IMR-90 (cell line): ENCODE data around the gene ADAMTS10. TPM values are rescaled to one million over a fixed set of nuclear protein-coding genes. Genes with fewer than 3 reads are reported as not detected.

Experiments
- ATAC-seq: fragments of 200-7000 bp; cut with Tn5 transposase; 2 replicates; pipeline ENCODE4 v1.9.1; 2020; ENCODE audit warnings: low read depth, mild to moderate bottlenecking, moderate library complexity
- BruUV-seq: library from RNA; stranded (reverse); fragments of 400-500 nt; replicated peaks from 2 replicates; lab custom pipeline; 2021; lab: Mats Ljungman, UMichigan
- CTCF ChIA-PET: fragments of 300-600 bp; formaldehyde crosslinking; extraction: SDS; loops from one replicate; lab custom pipeline; 2021; ENCODE audit warnings: antibody characterized with exemption; lab: Yijun Ruan, JAX
- POLR2A ChIA-PET: fragments of 300-600 bp; sonication (Branson Sonifier 250); formaldehyde crosslinking; loops from one replicate; lab custom pipeline; 2022; ENCODE audit warnings: antibody characterized with exemption; ENCODE audit not compliant: unreplicated experiment; lab: Charles Lee
- DNase-seq: peaks from one replicate; pipeline ENCODE4 v3.0.0; 2013
- H2AFZ ChIP-seq: replicated peaks from 2 replicates; pipeline ENCODE3; 2013; ENCODE audit warnings: low read length, mild to moderate bottlenecking; ENCODE audit not compliant: poor library complexity
- H2AK5ac ChIP-seq: 2 replicates; pipeline ENCODE4 v1.6.1; 2013; ENCODE audit warnings: low read depth, low read length, inconsistent platforms
- H2AK9ac ChIP-seq: replicated peaks from 2 replicates; pipeline ENCODE3; 2013; ENCODE audit warnings: mild to moderate bottlenecking, low read depth, low read length, moderate library complexity; ENCODE audit not compliant: poor library complexity
- H2BK120ac ChIP-seq: 2 replicates; pipeline ENCODE4 v1.6.1; 2013; ENCODE audit warnings: low read depth, low read length, inconsistent platforms
- H2BK15ac ChIP-seq: 3 replicates; pipeline ENCODE4 v1.6.1; 2013; ENCODE audit warnings: low read depth, low read length, inconsistent platforms
- H2BK20ac ChIP-seq: 2 replicates; pipeline ENCODE4 v1.6.1; 2013; ENCODE audit warnings: low read depth, mild to moderate bottlenecking, inconsistent platforms, low read length, moderate library complexity
- H2BK5ac ChIP-seq: 2 replicates; pipeline ENCODE4 v1.6.1; 2013; ENCODE audit warnings: mild to moderate bottlenecking, low read depth, low read length, inconsistent platforms; ENCODE audit not compliant: poor library complexity, severe bottlenecking
- H3K14ac ChIP-seq: replicated peaks from 2 replicates; pipeline ENCODE4 v1.6.1; 2013; ENCODE audit warnings: low read depth, low read length, inconsistent platforms
- H3K18ac ChIP-seq: 2 replicates; pipeline ENCODE4 v1.6.1; 2013; ENCODE audit warnings: low read depth, low read length, control low read depth
- H3K23ac ChIP-seq: 2 replicates; pipeline ENCODE4 v1.6.1; 2013; ENCODE audit warnings: low read depth, low read length, inconsistent platforms
- H3K27ac ChIP-seq: 2 replicates; pipeline ENCODE4 v1.5.1; 2013; ENCODE audit warnings: mild to moderate bottlenecking, control low read depth, low read length; ENCODE audit not compliant: insufficient read depth
- H3K27me3 ChIP-seq: 2 replicates; pipeline ENCODE4 v1.6.1; 2013; ENCODE audit warnings: low read length; ENCODE audit not compliant: control insufficient read depth, insufficient read depth
- H3K36me3 ChIP-seq: 2 replicates; pipeline ENCODE4 v1.6.1; 2013; ENCODE audit warnings: low read length, mixed read lengths; ENCODE audit not compliant: control insufficient read depth, insufficient read depth
- H3K4ac ChIP-seq: 2 replicates; pipeline ENCODE4 v1.6.1; 2013; ENCODE audit warnings: low read depth, low read length, inconsistent platforms
- H3K4me1 ChIP-seq: 2 replicates; pipeline ENCODE4 v1.6.1; 2013; ENCODE audit warnings: low read length, mixed read lengths; ENCODE audit not compliant: control insufficient read depth, insufficient read depth
- H3K4me2 ChIP-seq: 2 replicates; pipeline ENCODE4 v1.6.1; 2013; ENCODE audit warnings: low read depth, mild to moderate bottlenecking, control low read depth, low read length, moderate library complexity
- H3K4me3 ChIP-seq: 2 replicates; pipeline ENCODE4 v1.5.1; 2013; ENCODE audit warnings: low read depth, mild to moderate bottlenecking, control low read depth, low read length, moderate library complexity; ENCODE audit not compliant: insufficient read depth
- H3K56ac ChIP-seq: 2 replicates; pipeline ENCODE4 v1.6.1; 2013; ENCODE audit warnings: low read length, inconsistent platforms; ENCODE audit not compliant: insufficient read depth; ENCODE audit errors: extremely low read depth
- H3K79me1 ChIP-seq, 2 experiments: 2 replicates each; pipeline ENCODE4 v1.6.1; 2013; ENCODE audit warnings: low read length in 2 of 2, inconsistent platforms in 1 of 2, low read depth in 1 of 2
- H3K9ac ChIP-seq: 2 replicates; pipeline ENCODE4 v1.6.1; 2013; ENCODE audit warnings: low read depth, low read length, control low read depth
- H3K9me1 ChIP-seq: 2 replicates; pipeline ENCODE4 v1.6.1; 2013; ENCODE audit warnings: low read length, inconsistent platforms; ENCODE audit not compliant: insufficient read depth
- H3K9me3 ChIP-seq: 2 replicates; pipeline ENCODE4 v1.6.1; 2013; ENCODE audit warnings: low read length; ENCODE audit not compliant: control insufficient read depth, insufficient read depth
- H4K20me1 ChIP-seq: 2 replicates; pipeline ENCODE4 v1.6.1; 2013; ENCODE audit warnings: low read length, inconsistent platforms; ENCODE audit not compliant: insufficient read depth
- H4K5ac ChIP-seq: 2 replicates; pipeline ENCODE4 v1.6.1; 2013; ENCODE audit warnings: mild to moderate bottlenecking, low read depth, low read length, control low read depth
- H4K8ac ChIP-seq, 2 experiments: 2 replicates each; pipeline ENCODE4 v1.6.1; 2013; ENCODE audit warnings: low read depth in 2 of 2, low read length in 2 of 2, control low read depth in 1 of 2, inconsistent platforms in 1 of 2
- H4K91ac ChIP-seq: 2 replicates; pipeline ENCODE4 v1.6.1; 2013; ENCODE audit warnings: low read depth, low read length, inconsistent platforms; ENCODE audit not compliant: insufficient read depth
- BHLHE40 ChIP-seq: fragments of 150-350 bp; IDR thresholded peaks from 2 replicates; pipeline ENCODE4 v1.6.1; 2016; ENCODE audit warnings: mild to moderate bottlenecking, low read depth, low read length
- CEBPB ChIP-seq: IDR thresholded peaks from 2 replicates; pipeline ENCODE4 v1.6.1; 2012; ENCODE audit warnings: low read depth, low read length, improper control_type of control experiment
- CHD1 ChIP-seq: IDR thresholded peaks from 2 replicates; pipeline ENCODE4 v1.6.1; 2012; ENCODE audit warnings: low read depth, low read length, improper control_type of control experiment
- CTCF ChIP-seq: conservative IDR thresholded peaks from 2 replicates; pipeline ENCODE4 v1.5.1; 2012; ENCODE audit warnings: mild to moderate bottlenecking, low read depth, low read length, improper control_type of control experiment
- FOS ChIP-seq: fragments of 150-350 bp; IDR thresholded peaks from 2 replicates; pipeline ENCODE4 v1.6.1; 2016; ENCODE audit warnings: low read depth, low read length
- MAFK ChIP-seq: IDR thresholded peaks from 2 replicates; pipeline ENCODE4 v1.6.1; 2012; ENCODE audit warnings: low read depth, low read length, improper control_type of control experiment
- MAZ ChIP-seq: IDR thresholded peaks from 2 replicates; pipeline ENCODE4 v1.6.1; 2012; ENCODE audit warnings: low read depth, mild to moderate bottlenecking, low read length, improper control_type of control experiment, moderate library complexity, borderline replicate concordance
- MXI1 ChIP-seq: IDR thresholded peaks from 2 replicates; pipeline ENCODE4 v1.6.1; 2012; ENCODE audit warnings: low read depth, mild to moderate bottlenecking, low read length, moderate library complexity, borderline replicate concordance
- NFE2L2 ChIP-seq: fragments of 150-350 bp; IDR thresholded peaks from 2 replicates; pipeline ENCODE4 v1.6.1; 2016; ENCODE audit warnings: low read depth, mild to moderate bottlenecking, low read length
- POLR2A ChIP-seq: IDR thresholded peaks from 2 replicates; pipeline ENCODE4 v1.6.1; 2012; ENCODE audit warnings: mild to moderate bottlenecking, low read depth, low read length
- RAD21 ChIP-seq: IDR thresholded peaks from 2 replicates; pipeline ENCODE4 v1.6.1; 2012; ENCODE audit warnings: low read length, improper control_type of control experiment
- RCOR1 ChIP-seq: IDR thresholded peaks from 2 replicates; pipeline ENCODE4 v1.6.1; 2012; ENCODE audit warnings: mild to moderate bottlenecking, low read length, improper control_type of control experiment; ENCODE audit not compliant: insufficient replicate concordance
- RFX5 ChIP-seq: IDR thresholded peaks from 2 replicates; pipeline ENCODE4 v1.8.0; 2012; ENCODE audit warnings: low read depth, mild to moderate bottlenecking, low read length, moderate library complexity
- SMC3 ChIP-seq: fragments of 150-350 bp; IDR thresholded peaks from 2 replicates; pipeline ENCODE4 v1.6.1; 2016; ENCODE audit warnings: low read depth, mild to moderate bottlenecking, antibody characterized with exemption, low read length, moderate library complexity
- WGBS, 2 experiments: methylation state at CpG; one replicate each; pipeline versions ENCODE4 v1.1.5 to v1.1.7; 2013; ENCODE audit warnings: missing lambda C conversion rate in 2 of 2; ENCODE audit not compliant: insufficient read length in 1 of 2; ENCODE audit errors: extremely low coverage in 2 of 2; 5-methylcytosine and 5-hydroxymethylcytosine counted together
- dilution Hi-C: fragments of 300-500 bp; cut with HindIII; formaldehyde crosslinking; loops from one replicate; pipeline ENCODE4 v1.14.3; 2018; ENCODE audit warnings: low sequenced_read_pairs; ENCODE audit not compliant: unreplicated experiment
- in situ Hi-C: fragments of 300-500 bp; cut with MboI; formaldehyde crosslinking; loops from 3 replicates; pipeline ENCODE4 v1.14.3; 2019; ENCODE audit warnings: low sequenced_read_pairs, inconsistent platforms, mixed read lengths
- intact Hi-C: fragments of 100-400 bp; cut with micrococcal nuclease; formaldehyde crosslinking; loops from 2 replicates; pipeline ENCODE4 v1.10.0; 2022
- polyA plus RNA-seq, 3 experiments: library from polyadenylated mRNA; depleted of rRNA; stranded (reverse); fragments of >200 nt; gene quantifications; 2 replicates each; pipeline ENCODE4 v1.2.3, GENCODE V29; 2012; ENCODE audit warnings: low replicate concordance in 1 of 3
- total RNA-seq: library from RNA; depleted of rRNA; stranded (reverse); fragments of >200 nt; gene quantifications from 2 replicates; pipeline ENCODE4 v1.2.3, GENCODE V29; 2012
- TF ChIP-seq, protein P1 (sequence below): fragments of 150-350 bp; IDR thresholded peaks from 2 replicates; pipeline ENCODE4 v1.6.1; 2017; ENCODE audit warnings: mild to moderate bottlenecking, antibody characterized with exemption, low read length, low read depth
- TF ChIP-seq, protein P2 (sequence below): fragments of 150-350 bp; IDR thresholded peaks from 2 replicates; pipeline ENCODE4 v1.6.1; 2016; ENCODE audit warnings: low read depth, mild to moderate bottlenecking, low read length, moderate library complexity, borderline replicate concordance

Gene ADAMTS10
- total and polyA plus RNA-seq, 2 of the 4 experiments (the other 2 are of a cell fraction): 3.4 to 11.5 TPM

DNA sequence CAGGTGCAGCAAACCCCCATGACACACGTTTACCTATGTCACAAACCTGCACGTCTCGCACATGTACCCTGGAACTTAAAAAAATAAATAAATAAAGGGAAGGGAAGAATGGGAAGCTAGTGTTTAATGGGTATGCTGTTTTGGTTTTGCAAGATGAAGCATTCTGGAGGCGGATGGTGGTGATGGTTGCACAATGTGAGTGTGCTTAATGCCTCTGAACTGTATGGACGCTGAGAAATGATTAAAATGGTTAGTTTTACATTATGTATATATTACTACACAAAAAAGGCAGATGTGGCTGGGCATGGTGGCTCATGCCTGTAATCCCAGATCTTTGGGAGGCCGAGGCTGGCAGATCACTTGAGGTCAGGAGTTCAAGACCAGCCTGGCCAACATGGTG is 37.7 kb upstream of the ADAMTS10 start:
- no peak overlapping the region for H4K5ac ChIP-seq
- H2BK120ac ChIP-seq: no peak overlapping the region
- dilution Hi-C loops: no loop called here
- DNase-seq (no peak), ATAC-seq (no peak)
- H3K79me1 ChIP-seq: no peaks in the 10 kb centered on the region
- no peak overlapping the region for H2AFZ ChIP-seq
- POLR2A ChIA-PET: no interaction called here
- H4K8ac ChIP-seq: no peak overlapping the region
- no peak overlapping the region for H3K14ac ChIP-seq
- intact Hi-C loops: no loop called here
- H3K4me1 ChIP-seq: no peaks in the 10 kb centered on the region
- no peak overlapping the region for H2BK15ac ChIP-seq
- H3K27me3 ChIP-seq: peaks cover 8% of the 10 kb centered on the region
- H3K56ac ChIP-seq: no peak overlapping the region
- H3K36me3 ChIP-seq: no peaks in the 10 kb centered on the region
- H2AK9ac ChIP-seq: no peak overlapping the region
- no peak for TF ChIP-seq NFE2L2
- TF ChIP-seq, protein P1, sequence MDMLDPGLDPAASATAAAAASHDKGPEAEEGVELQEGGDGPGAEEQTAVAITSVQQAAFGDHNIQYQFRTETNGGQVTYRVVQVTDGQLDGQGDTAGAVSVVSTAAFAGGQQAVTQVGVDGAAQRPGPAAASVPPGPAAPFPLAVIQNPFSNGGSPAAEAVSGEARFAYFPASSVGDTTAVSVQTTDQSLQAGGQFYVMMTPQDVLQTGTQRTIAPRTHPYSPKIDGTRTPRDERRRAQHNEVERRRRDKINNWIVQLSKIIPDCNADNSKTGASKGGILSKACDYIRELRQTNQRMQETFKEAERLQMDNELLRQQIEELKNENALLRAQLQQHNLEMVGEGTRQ: no peak
- no peak for TF ChIP-seq FOS
- no peak for TF ChIP-seq SMC3
- TF ChIP-seq RCOR1: no peak
- no peak for TF ChIP-seq CTCF
- TF ChIP-seq BHLHE40: no peak
- TF ChIP-seq MAFK: no peak
- TF ChIP-seq RFX5: no peak
- no peak for TF ChIP-seq CHD1
- no peak for TF ChIP-seq POLR2A
- TF ChIP-seq CEBPB: no peak; the same call in 1 of the 2 replicates
- TF ChIP-seq RAD21: no peak
- no peak for TF ChIP-seq MAZ
- TF ChIP-seq, protein P2, sequence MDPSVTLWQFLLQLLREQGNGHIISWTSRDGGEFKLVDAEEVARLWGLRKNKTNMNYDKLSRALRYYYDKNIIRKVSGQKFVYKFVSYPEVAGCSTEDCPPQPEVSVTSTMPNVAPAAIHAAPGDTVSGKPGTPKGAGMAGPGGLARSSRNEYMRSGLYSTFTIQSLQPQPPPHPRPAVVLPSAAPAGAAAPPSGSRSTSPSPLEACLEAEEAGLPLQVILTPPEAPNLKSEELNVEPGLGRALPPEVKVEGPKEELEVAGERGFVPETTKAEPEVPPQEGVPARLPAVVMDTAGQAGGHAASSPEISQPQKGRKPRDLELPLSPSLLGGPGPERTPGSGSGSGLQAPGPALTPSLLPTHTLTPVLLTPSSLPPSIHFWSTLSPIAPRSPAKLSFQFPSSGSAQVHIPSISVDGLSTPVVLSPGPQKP: no peak
- no peak for TF ChIP-seq MXI1
- in situ Hi-C loops: no loop called here
- no peak overlapping the region for H2BK20ac ChIP-seq
- H3K23ac ChIP-seq: no peak overlapping the region
- CTCF ChIA-PET: no interaction called here
- no peak overlapping the region for H3K4me3 ChIP-seq
- H3K9ac ChIP-seq: no peak overlapping the region
- H3K9me1 ChIP-seq: no peaks in the 10 kb centered on the region
- no peak overlapping the region for H3K27ac ChIP-seq
- H4K91ac ChIP-seq: no peak overlapping the region
- H2BK5ac ChIP-seq: no peak overlapping the region
- H4K20me1 ChIP-seq: no peaks in the 10 kb centered on the region
- no peak overlapping the region for H3K18ac ChIP-seq
- BruUV-seq: no TSS peak
- H2AK5ac ChIP-seq: no peak overlapping the region
- no peaks in the 10 kb centered on the region for H3K9me3 ChIP-seq
- no CpG with 5 or more reads among the region's 6 CpGs for WGBS, 2 experiments
- no peak overlapping the region for H3K4me2 ChIP-seq
- H3K4ac ChIP-seq: no peak overlapping the region
